ENCODE results near the gene PNPLA7.
"Not testable (repeated sequence)": the region's sequence is repeated elsewhere in the genome, so short reads cannot be mapped to it uniquely, and the experiment has no call there.

PNPLA7 gene

DNA sequence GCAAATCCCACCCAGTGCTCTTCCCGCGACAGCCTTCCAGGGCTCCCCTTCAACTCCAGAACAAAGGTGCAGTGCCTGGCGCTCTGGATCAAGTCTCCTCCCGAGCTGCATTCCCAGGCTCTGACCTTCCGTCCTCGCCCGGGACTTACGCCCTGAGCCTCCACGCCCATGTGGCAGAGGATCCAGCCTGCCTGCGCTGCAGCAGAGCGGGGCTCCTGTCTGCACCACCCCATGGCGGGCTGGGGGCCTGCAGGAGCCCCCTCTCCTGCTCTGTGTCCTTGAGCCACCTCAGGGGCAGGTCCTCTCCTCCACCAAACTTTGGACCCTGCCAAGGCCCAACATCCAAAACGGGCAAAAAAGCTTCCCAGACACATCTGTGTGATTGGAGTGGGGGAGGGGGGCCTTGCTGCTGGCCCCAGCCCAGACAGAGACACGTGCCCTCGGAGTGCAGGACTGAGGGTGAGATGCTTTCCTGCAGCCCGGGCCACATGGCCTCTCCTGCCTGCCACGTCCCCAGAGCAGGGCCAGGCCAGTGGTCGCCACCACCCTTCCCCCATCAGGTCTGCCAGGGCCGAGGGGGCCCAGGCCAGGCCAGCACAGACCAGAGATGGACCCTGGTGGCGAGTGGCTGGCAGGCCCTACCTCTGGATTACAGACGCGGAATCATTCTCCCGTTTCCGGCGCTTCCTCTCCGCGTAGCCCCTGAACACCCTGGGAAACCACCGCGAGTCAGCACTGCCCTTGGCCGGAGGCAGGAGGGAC, 95.4 kb downstream of the PNPLA7 start:
- Histone ChIP-seq H3K36me3 (ENCODE audit: control insufficient read depth, insufficient read depth, low read length) (peaks cover 14% of the 10 kb centered on the region), H3K27me3 (ENCODE audit: control insufficient read depth, insufficient read depth, low read length, poor library complexity, severe bottlenecking) (peaks cover 9% of the 10 kb centered on the region), H3K4me3 (ENCODE audit: insufficient read depth, low read depth, low read length) (peak overlapping the region; percentile 22), H3K4me1 (ENCODE audit: control insufficient read depth, insufficient read depth, low read length) (peaks cover 20% of the 10 kb centered on the region), H3K9me3 (ENCODE audit: control insufficient read depth, low read length) (no peaks in the 10 kb centered on the region), H3K27ac (ENCODE audit: insufficient read depth, low read depth, low read length, poor library complexity, severe bottlenecking) (peak overlapping the region; percentile 11)
- 73 to 77% methylated on average over 30 of the region's 30 CpGs for WGBS, 2 experiments

DNA sequence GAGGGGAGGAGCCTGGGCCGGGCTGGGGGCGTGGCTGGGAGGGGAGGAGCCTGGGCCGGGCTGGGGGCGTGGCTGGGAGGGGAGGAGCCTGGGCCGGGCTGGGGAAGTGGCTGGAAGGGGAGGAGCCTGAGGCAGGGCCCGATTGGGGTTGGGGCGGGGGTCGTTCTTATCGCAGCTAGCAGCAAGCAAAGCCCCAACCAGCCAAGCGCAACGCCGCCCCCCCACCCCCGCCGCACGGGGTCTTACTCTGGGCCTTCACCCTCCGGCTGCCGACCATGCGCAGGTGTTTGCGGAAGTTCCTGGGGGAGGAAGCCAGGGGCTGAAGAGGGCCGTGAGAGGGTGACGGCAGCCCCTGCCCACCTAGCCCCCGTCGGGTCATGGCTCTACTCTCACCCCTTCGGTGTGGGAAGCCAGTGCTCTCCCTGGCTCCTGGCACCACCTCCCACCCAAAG, 96.0 kb downstream of the PNPLA7 start:
- Histone ChIP-seq H3K4me1 (ENCODE audit: control insufficient read depth, insufficient read depth, low read length) (peaks cover 20% of the 10 kb centered on the region), H3K36me3 (ENCODE audit: control insufficient read depth, insufficient read depth, low read length) (peaks cover 18% of the 10 kb centered on the region), H3K27me3 (ENCODE audit: control insufficient read depth, insufficient read depth, low read length, poor library complexity, severe bottlenecking) (peaks cover 5% of the 10 kb centered on the region), H3K9me3 (ENCODE audit: control insufficient read depth, low read length) (no peaks in the 10 kb centered on the region), H3K4me3 (ENCODE audit: insufficient read depth, low read depth, low read length) (peak overlapping the region; percentile 22), H3K27ac (ENCODE audit: insufficient read depth, low read depth, low read length, poor library complexity, severe bottlenecking) (peak overlapping the region; percentile 11)
- WGBS, 2 experiments = 14 to 15% methylated on average over 22 of the region's 24 CpGs

DNA sequence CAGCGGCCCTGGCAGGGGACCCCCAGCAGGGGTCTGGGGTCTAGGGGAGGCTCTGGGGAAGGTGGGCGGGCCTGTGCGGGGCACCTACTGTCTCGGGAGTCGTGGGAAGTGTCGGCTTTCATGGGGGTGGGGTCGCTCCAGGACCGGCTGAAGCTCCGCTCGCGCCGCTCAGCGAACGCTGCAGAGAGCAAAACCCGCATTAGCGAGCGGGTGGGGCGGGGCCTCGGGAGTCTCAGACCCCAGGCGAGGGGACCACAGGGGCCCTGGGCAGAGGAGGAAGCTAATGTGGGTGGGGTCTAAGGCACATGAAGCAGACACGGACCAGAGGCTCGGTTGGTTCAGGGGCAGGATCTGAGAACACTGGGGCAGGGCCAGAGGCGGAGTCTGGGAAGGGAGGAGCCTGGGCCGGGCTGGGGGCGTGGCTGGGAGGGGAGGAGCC, 96.5 kb downstream of the PNPLA7 start:
- Histone ChIP-seq H3K4me1 (ENCODE audit: control insufficient read depth, insufficient read depth, low read length) (peaks cover 20% of the 10 kb centered on the region), H3K27ac (ENCODE audit: insufficient read depth, low read depth, low read length, poor library complexity, severe bottlenecking) (no peak overlapping the region), H3K4me3 (ENCODE audit: insufficient read depth, low read depth, low read length) (peak overlapping the region; percentile 22), H3K36me3 (ENCODE audit: control insufficient read depth, insufficient read depth, low read length) (peaks cover 22% of the 10 kb centered on the region), H3K9me3 (ENCODE audit: control insufficient read depth, low read length) (no peaks in the 10 kb centered on the region), H3K27me3 (ENCODE audit: control insufficient read depth, insufficient read depth, low read length, poor library complexity, severe bottlenecking) (peaks cover 3% of the 10 kb centered on the region)
- WGBS, 2 experiments = 4 to 6% methylated on average over 25 of the region's 25 CpGs

DNA sequence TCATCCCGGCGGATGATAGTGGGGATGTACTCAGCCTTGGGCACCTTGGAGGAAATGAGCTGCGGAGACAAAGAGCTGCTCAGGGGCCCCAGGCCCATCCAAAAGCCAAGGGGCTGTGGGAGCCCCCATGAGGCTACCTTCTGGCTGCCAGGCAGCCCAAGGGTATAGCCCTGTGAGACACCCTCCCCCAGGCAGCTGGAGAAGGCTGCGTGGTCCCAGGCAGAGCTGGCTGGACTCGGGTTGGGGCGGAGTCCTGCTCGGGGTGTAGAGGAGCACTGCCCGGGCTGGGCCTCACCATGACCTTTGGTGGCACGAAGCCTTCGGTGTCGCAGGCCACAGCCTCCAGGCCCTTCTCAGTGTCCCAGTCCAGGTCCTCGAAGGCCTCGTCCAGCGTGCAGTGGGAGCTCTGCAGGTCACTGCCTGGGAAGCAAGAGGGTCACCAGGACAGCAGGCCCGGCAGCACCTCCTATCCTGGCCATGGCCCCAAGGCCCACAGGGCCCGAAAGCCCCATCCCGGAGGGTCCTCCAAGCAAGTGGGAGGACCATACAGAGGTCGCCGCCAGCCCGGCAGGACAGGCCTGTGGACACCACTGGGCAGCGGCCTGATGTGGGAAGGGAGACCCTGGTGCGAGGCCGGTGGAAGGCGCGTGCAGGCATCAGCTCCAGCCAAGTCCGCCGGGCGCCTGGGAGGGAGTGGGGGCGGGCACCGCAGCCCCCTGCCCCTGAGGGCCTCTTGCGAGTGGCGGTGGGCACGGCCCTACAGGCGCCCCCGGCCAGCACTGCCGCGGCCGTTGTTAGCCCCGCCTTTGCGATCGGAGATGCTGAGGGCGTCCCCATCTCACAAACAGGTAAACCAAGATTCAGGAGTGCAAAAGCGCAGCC, 97.2 kb downstream of the PNPLA7 start:
- no peak overlapping the region for H3K27ac ChIP-seq (ENCODE audit: insufficient read depth, low read depth, low read length, poor library complexity, severe bottlenecking)
- peak overlapping the region; percentile 22 for H3K4me3 ChIP-seq (ENCODE audit: insufficient read depth, low read depth, low read length)
- no peaks in the 10 kb centered on the region for H3K27me3 ChIP-seq (ENCODE audit: control insufficient read depth, insufficient read depth, low read length, poor library complexity, severe bottlenecking)
- H3K36me3 ChIP-seq (ENCODE audit: control insufficient read depth, insufficient read depth, low read length) = peaks cover 22% of the 10 kb centered on the region
- no peaks in the 10 kb centered on the region for H3K9me3 ChIP-seq (ENCODE audit: control insufficient read depth, low read length)
- 84 to 85% methylated on average over 43 of the region's 43 CpGs for WGBS, 2 experiments
- H3K4me1 ChIP-seq (ENCODE audit: control insufficient read depth, insufficient read depth, low read length) = peaks cover 16% of the 10 kb centered on the region

DNA sequence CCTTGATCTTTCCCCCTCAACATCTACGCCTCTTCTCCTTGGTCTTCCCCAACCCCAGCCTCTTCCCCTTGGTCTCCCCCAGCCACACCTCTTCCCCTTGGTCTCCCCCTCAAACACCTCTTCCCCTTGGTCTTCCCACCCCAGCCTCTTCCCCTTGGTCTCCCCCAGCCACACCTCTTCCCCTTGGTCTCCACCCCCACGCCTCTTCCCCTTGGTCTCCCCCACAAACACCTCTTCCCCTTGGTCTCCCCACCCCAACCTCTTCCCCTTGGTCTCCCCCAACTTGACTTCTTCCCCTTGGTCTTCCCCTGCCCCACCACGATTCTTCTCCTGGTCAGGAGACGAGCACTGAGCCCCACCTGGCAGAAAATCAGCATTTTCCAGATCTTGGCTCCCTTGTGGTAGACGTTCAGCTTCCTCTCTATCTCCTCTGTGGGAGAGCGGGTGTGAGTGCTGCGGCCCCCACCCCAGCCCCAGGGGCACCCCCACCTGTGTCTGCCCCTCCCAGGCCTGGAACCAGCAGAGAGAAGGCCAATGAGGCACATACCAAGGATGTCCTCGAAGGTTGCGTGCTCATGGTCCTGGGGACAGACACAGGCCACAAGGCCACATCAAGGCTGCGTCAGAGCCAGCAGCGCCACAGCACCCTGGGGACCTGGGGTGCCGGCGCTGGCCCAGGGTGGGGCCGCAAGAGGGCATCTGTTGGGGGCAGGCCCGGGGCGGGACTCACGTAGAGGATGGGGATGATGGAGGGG, 98.0 kb downstream of the PNPLA7 start:
- H3K4me1 ChIP-seq (ENCODE audit: control insufficient read depth, insufficient read depth, low read length) = peaks cover 8% of the 10 kb centered on the region
- no peak overlapping the region for H3K27ac ChIP-seq (ENCODE audit: insufficient read depth, low read depth, low read length, poor library complexity, severe bottlenecking)
- no peaks in the 10 kb centered on the region for H3K27me3 ChIP-seq (ENCODE audit: control insufficient read depth, insufficient read depth, low read length, poor library complexity, severe bottlenecking)
- no peak overlapping the region for H3K4me3 ChIP-seq (ENCODE audit: insufficient read depth, low read depth, low read length)
- no peaks in the 10 kb centered on the region for H3K9me3 ChIP-seq (ENCODE audit: control insufficient read depth, low read length)
- WGBS, 2 experiments = 96 to 97% methylated on average over 17 of the region's 17 CpGs
- peaks cover 22% of the 10 kb centered on the region for H3K36me3 ChIP-seq (ENCODE audit: control insufficient read depth, insufficient read depth, low read length)

GRCh38 chr9:137451264-137452005, 98.8 kb downstream of the PNPLA7 start:
- not testable (repeated sequence) for H3K9me3 ChIP-seq (ENCODE audit: control insufficient read depth, low read length); H3K27me3 ChIP-seq (ENCODE audit: control insufficient read depth, insufficient read depth, low read length, poor library complexity, severe bottlenecking); H3K4me3 ChIP-seq (ENCODE audit: insufficient read depth, low read depth, low read length); H3K27ac ChIP-seq (ENCODE audit: insufficient read depth, low read depth, low read length, poor library complexity, severe bottlenecking); H3K4me1 ChIP-seq (ENCODE audit: control insufficient read depth, insufficient read depth, low read length)
- H3K36me3 ChIP-seq (ENCODE audit: control insufficient read depth, insufficient read depth, low read length) = peaks cover 16% of the 10 kb centered on the region
- 94 to 95% methylated on average over 11 to 16 of the region's 31 CpGs for whole genome bisulfite sequencing, 2 experiments

DNA sequence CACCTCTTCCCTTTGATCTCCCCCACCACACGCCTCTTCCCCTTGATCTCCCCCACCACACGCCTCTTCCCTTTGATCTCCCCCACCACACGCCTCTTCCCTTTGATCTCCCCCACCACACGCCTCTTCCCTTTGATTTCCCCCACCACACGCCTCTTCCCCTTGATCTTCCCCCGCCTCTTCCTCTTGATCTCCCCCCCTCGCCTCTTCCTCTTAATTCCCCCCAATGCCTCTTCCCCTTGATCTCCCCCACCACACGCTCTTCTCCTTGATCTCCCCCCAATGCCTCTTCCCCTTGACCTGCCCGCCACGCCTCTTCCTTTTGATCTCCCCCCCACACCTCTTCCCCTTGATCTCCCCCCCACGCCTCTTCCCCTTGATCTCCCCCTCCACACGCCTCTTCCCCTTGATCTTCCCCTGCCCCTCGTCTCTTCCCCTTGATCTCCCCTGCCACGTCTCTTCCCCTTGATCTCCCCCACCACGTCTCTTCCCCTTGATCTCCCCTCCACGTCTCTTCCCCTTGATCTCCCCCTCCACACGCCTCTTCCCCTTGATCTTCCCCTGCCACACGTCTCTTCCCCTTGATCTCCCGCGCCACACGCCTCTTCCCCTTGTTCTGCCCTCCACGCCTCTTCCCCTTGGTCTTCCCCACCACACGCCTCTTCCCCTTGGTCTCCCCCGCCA, 99.5 kb downstream of the PNPLA7 start:
- 92 to 93% methylated on average over 16 to 17 of the region's 24 CpGs for WGBS, 2 experiments
- not testable (repeated sequence) for H3K4me3 ChIP-seq (ENCODE audit: insufficient read depth, low read depth, low read length)
- H3K36me3 ChIP-seq (ENCODE audit: control insufficient read depth, insufficient read depth, low read length) = peaks cover 16% of the 10 kb centered on the region

DNA sequence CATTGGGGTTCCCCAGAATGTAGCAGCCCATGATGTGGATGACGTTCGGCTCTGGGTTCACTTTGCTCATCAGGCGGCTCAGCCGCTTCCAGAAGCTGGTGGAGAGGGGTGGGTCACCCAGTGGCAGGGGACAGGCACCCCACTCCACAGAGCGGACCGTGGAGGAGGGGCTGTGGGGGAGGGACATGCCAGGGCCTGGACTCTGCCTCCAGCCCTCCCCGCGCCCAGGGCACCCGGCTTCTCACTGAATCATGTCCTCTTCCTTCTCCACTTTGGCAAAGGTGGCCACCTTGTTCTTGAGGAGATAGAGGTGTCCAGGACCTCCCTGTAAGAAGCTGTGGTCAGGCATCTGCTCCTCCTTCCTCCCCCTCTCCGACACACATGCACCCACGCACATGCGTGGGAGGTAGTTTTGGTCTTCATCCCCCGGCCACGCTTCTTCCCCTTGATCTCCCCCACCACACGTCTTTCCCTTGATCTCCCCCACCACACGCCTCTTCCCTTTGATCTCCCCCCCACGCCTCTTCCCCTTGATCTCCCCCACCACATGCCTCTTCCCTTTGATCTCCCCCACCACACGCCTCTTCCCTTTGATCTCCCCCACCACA, 100.2 kb downstream of the PNPLA7 start:
- H3K4me1 ChIP-seq (ENCODE audit: control insufficient read depth, insufficient read depth, low read length) = peaks cover 8% of the 10 kb centered on the region
- H3K36me3 ChIP-seq (ENCODE audit: control insufficient read depth, insufficient read depth, low read length) = peaks cover 10% of the 10 kb centered on the region
- WGBS, 2 experiments = 95% methylated on average over 18 of the region's 18 CpGs
- no peaks in the 10 kb centered on the region for H3K9me3 ChIP-seq (ENCODE audit: control insufficient read depth, low read length)
- no peaks in the 10 kb centered on the region for H3K27me3 ChIP-seq (ENCODE audit: control insufficient read depth, insufficient read depth, low read length, poor library complexity, severe bottlenecking)
- H3K4me3 ChIP-seq (ENCODE audit: insufficient read depth, low read depth, low read length) = no peak overlapping the region
- no peak overlapping the region for H3K27ac ChIP-seq (ENCODE audit: insufficient read depth, low read depth, low read length, poor library complexity, severe bottlenecking)

More for the DNA sequence above, 99.5 kb downstream of the PNPLA7 start:
- not testable (repeated sequence) for H3K27me3 ChIP-seq (ENCODE audit: control insufficient read depth, insufficient read depth, low read length, poor library complexity, severe bottlenecking); H3K4me1 ChIP-seq (ENCODE audit: control insufficient read depth, insufficient read depth, low read length); H3K27ac ChIP-seq (ENCODE audit: insufficient read depth, low read depth, low read length, poor library complexity, severe bottlenecking); H3K9me3 ChIP-seq (ENCODE audit: control insufficient read depth, low read length)

Data from ectodermal cell (in vitro differentiated cells).